OCI-LY1 (cell line): ENCODE data around the gene CFAP97D2.

Experiments used
- H2AFZ ChIP-seq: fragments of 200-600 bp; sonication (generic), shearing (Covaris generic); 2 replicates; pipeline ENCODE4 v1.6.0; 2014; ENCODE audit warnings: antibody characterized with exemption, mild to moderate bottlenecking, low read length
- H3F3A ChIP-seq: fragments of 200-600 bp; sonication (generic), shearing (Covaris generic); 2 replicates; pipeline ENCODE4 v1.6.0; 2014; ENCODE audit warnings: mild to moderate bottlenecking, antibody characterized with exemption, low read length, moderate library complexity; ENCODE audit not compliant: insufficient read depth
- H3K27ac ChIP-seq: fragments of 200-600 bp; sonication (generic); 2 replicates; pipeline ENCODE4 v1.5.1; 2014; ENCODE audit warnings: low read length, mixed run types, mild to moderate bottlenecking, low read depth; ENCODE audit not compliant: poor library complexity, severe bottlenecking
- H3K27me3 ChIP-seq: fragments of 200-600 bp; sonication (generic); 2 replicates; pipeline ENCODE4 v1.6.0; 2014; ENCODE audit warnings: antibody characterized with exemption, mild to moderate bottlenecking, low read length, moderate library complexity; ENCODE audit not compliant: insufficient read depth
- H3K36me3 ChIP-seq: fragments of 200-600 bp; sonication (generic); 2 replicates; pipeline ENCODE4 v1.6.1; 2014; ENCODE audit warnings: mild to moderate bottlenecking, antibody characterized with exemption, low read length, moderate library complexity, mixed read lengths; ENCODE audit not compliant: insufficient read depth
- H3K4me1 ChIP-seq: fragments of 200-600 bp; sonication (generic); 2 replicates; pipeline ENCODE4 v1.5.1; 2014; ENCODE audit warnings: mild to moderate bottlenecking, low read length, moderate library complexity; ENCODE audit not compliant: insufficient read depth, severe bottlenecking
- H3K4me2 ChIP-seq: fragments of 200-600 bp; sonication (generic), shearing (Covaris generic); 2 replicates; pipeline ENCODE4 v1.6.1; 2014; ENCODE audit warnings: low read length
- H3K4me3 ChIP-seq: fragments of 200-600 bp; sonication (generic); 2 replicates; pipeline ENCODE4 v1.5.1; 2014; ENCODE audit warnings: low read length, low read depth, mild to moderate bottlenecking, mixed read lengths; ENCODE audit not compliant: poor library complexity, severe bottlenecking
- H3K79me2 ChIP-seq: fragments of 200-600 bp; shearing (Covaris generic); 2 replicates; pipeline ENCODE4 v1.6.1; 2016; ENCODE audit warnings: mixed run types, low read length, mixed read lengths; ENCODE audit not compliant: insufficient read depth
- H3K9ac ChIP-seq: fragments of 200-600 bp; sonication (generic), shearing (Covaris generic); 2 replicates; pipeline ENCODE4 v1.6.1; 2014; ENCODE audit warnings: mild to moderate bottlenecking, low read length, mixed read lengths
- H3K9me2 ChIP-seq: fragments of 200-600 bp; sonication (generic), shearing (Covaris generic); 2 replicates; pipeline ENCODE4 v1.6.1; 2014; ENCODE audit warnings: low read depth, mild to moderate bottlenecking, low read length, mixed read lengths
- H3K9me3 ChIP-seq: fragments of 200-600 bp; shearing (Covaris generic); 2 replicates; pipeline ENCODE4 v1.6.1; 2014; ENCODE audit warnings: low read length, mixed read lengths
- H4K20me1 ChIP-seq: fragments of 200-600 bp; sonication (generic), shearing (Covaris generic); 2 replicates; pipeline ENCODE4 v1.6.0; 2016; ENCODE audit warnings: mild to moderate bottlenecking, low read length; ENCODE audit not compliant: insufficient read depth
- CTCF ChIP-seq: fragments of 200-600 bp; sonication (generic), shearing (Covaris generic); IDR thresholded peaks from 2 replicates; pipeline ENCODE4 v1.5.1; 2017; ENCODE audit warnings: mild to moderate bottlenecking, antibody characterized with exemption, low read length, moderate library complexity, mixed read lengths
- EZH2 ChIP-seq: fragments of 200-600 bp; sonication (generic), shearing (Covaris generic); IDR thresholded peaks from 2 replicates; pipeline ENCODE4 v1.8.0; 2017; ENCODE audit warnings: borderline replicate concordance, mixed run types, mild to moderate bottlenecking, antibody characterized with exemption, low read length, moderate library complexity, mixed read lengths

Gene CFAP97D2

GRCh38 chr13:114179087-114179658 is at the start of gene CFAP97D2:
Gene CFAP97D2, plus strand, starts transcription at chr13:114179257. Its CDS starts 74 bp downstream, at chr13:114179331.
- Histone ChIP-seq H3K4me1 (no peaks in the 10 kb centered on the region), H3K27me3 (peaks cover 11% of the 10 kb centered on the region; the same call in 1 of the 2 replicates), H3K4me3 (no peak within 1 kb of the TSS), H3K79me2 (no peaks in the 10 kb centered on the region), H3K9me2 (no peaks in the 10 kb centered on the region), H4K20me1 (no peaks in the 10 kb centered on the region), H3F3A (no peaks in the 10 kb centered on the region), H3K9ac (no peak within 1 kb of the TSS), H3K9me3 (no peaks in the 10 kb centered on the region), H3K4me2 (no peak within 1 kb of the TSS), H3K27ac (no peak within 1 kb of the TSS), H2AFZ (no peak within 1 kb of the TSS), H3K36me3 (no peaks in the 10 kb centered on the region)
- TF ChIP-seq CTCF (no peak), EZH2 (no peak)

- TF ChIP-seq EZH2 (no peak), CTCF (no peak)
- Histone ChIP-seq H3K4me3 (peak overlapping the region; percentile 64), H3K4me1 (peaks cover 41% of the 10 kb centered on the region), H3F3A (peaks cover 8% of the 10 kb centered on the region; the same call in 1 of the 2 replicates), H3K9me3 (no peaks in the 10 kb centered on the region), H3K27me3 (no peaks in the 10 kb centered on the region), H3K36me3 (no peaks in the 10 kb centered on the region), H2AFZ (no peak overlapping the region), H3K9ac (no peak overlapping the region), H3K79me2 (no peaks in the 10 kb centered on the region), H3K27ac (peak overlapping the region; percentile 68), H4K20me1 (no peaks in the 10 kb centered on the region), H3K4me2 (peak overlapping the region; percentile 88), H3K9me2 (no peaks in the 10 kb centered on the region)
Measured at GRCh38 chr13:114129649-114130062, 49.4 kb upstream of the CFAP97D2 start.

- peak overlapping the region; percentile 68 for H3K27ac ChIP-seq
- peak overlapping the region; percentile 8; the same call in 1 of the 2 replicates for H3K9ac ChIP-seq
- H2AFZ ChIP-seq, result no peak overlapping the region
- TF ChIP-seq CTCF, result no peak
- no peak for TF ChIP-seq EZH2
- H3K79me2 ChIP-seq, result no peaks in the 10 kb centered on the region
- no peaks in the 10 kb centered on the region for H4K20me1 ChIP-seq
- H3K27me3 ChIP-seq, result 0 out of 2 replicates have a peak, but pooled peaks cover 4% of the 10 kb centered on the region
- peaks cover 8% of the 10 kb centered on the region; the same call in 1 of the 2 replicates for H3F3A ChIP-seq
- no peaks in the 10 kb centered on the region for H3K9me2 ChIP-seq
- H3K4me3 ChIP-seq, result peak overlapping the region; percentile 64
- H3K4me2 ChIP-seq, result peak overlapping the region; percentile 88
- no peaks in the 10 kb centered on the region for H3K36me3 ChIP-seq
- peaks cover 41% of the 10 kb centered on the region for H3K4me1 ChIP-seq
- H3K9me3 ChIP-seq, result no peaks in the 10 kb centered on the region
Measured at GRCh38 chr13:114130131-114130836, 48.8 kb upstream of the CFAP97D2 start.
